ENCODE measurements around the gene UFSP1. TPM values are rescaled to one million over a fixed set of nuclear protein-coding genes. Genes with fewer than 3 reads are reported as not detected.
A peak's percentile ranks its signal among the peaks of the same experiment; 100 is the strongest.

Gene UFSP1
- total RNA-seq, 1 donor from 2014 or later, result 4.6 TPM

GRCh38 chr7:100895956-100896731, 6.6 kb upstream of the UFSP1 start:
- peak; percentile 49 for DNase-seq (ENCODE audit: low spot score)

- no peak for DNase-seq (ENCODE audit: low spot score)
Measured at GRCh38 chr7:100895701-100895955, 6.1 kb upstream of the UFSP1 start, which contains the start of gene ACHE. Gene ACHE, minus strand, starts transcription at chr7:100895888. Its CDS starts 1,656 bp downstream, at chr7:100894232.

GRCh38 chr7:100894860-100895700, 5.6 kb upstream of the UFSP1 start:
- peak; percentile 63 for DNase-seq (ENCODE audit: low spot score)

DNA sequence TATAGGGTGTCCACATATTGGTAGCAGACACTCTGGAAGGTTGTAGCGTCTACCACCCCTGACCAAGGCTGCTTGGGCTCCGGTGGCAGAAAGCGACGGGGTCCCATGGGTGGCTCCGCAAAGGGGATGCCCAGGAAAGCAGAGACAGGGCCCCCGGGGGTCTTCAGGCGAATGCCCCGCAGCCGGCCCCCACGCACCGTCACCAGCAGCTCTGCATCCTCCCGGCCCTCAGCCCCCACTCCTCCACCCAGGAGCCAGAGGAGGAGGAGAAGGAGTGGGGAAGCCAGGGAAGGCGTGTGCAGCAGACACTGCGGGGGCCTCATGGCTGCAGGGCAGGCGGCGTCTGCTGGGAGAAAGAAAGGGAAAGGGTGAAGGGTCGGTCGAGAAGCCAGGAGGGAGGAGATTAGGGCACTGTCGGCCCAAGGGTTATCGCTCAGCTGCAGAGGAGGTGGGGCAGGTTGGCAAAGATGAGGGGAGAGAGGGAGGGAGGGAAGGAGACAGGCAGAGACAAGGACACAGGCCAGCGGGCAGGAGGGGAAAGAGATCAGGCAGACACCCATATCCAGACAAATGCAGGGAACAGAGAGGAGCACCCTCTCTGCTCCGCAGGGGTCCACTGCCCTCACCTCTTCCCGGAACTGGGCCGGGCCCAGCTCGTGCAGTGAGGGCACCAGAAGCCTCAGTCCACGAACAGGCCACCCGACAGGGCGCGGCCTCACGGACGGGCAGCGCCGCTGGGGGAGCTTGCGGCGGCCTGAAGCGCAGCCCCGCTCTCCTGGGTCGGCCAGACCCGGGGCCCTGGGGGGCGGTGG, 4.6 kb upstream of the UFSP1 start:
- no peak for DNase-seq (ENCODE audit: low spot score)

DNA sequence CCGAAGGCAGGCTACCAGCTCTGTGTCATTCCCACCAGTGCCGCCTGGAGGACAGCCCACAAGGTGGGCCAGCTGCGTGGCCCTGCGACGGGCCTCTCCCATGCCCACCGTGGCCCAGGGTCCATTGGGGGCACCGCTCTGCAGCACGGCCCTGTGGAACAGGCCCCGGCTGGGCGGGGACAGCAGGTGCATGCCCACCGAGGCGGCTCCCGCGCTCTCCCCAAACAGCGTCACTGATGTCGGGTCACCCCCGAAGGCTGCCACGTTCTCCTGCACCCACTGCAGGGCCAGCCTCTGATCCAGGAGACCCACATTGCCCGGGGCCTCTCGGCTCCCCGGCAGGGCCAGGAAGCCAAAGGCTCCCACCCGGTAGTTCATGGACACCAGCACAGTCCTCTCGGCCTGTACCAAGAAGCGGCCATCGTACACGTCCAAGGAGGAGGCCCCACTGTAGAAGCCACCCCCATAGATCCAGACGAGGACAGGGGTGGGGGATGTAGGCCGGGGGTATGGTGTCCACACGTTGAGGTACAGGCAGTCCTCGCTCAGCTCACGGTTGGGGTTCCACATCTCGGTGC, 3.9 kb upstream of the UFSP1 start:
- DNase-seq (ENCODE audit: low spot score), result no peak

DNA sequence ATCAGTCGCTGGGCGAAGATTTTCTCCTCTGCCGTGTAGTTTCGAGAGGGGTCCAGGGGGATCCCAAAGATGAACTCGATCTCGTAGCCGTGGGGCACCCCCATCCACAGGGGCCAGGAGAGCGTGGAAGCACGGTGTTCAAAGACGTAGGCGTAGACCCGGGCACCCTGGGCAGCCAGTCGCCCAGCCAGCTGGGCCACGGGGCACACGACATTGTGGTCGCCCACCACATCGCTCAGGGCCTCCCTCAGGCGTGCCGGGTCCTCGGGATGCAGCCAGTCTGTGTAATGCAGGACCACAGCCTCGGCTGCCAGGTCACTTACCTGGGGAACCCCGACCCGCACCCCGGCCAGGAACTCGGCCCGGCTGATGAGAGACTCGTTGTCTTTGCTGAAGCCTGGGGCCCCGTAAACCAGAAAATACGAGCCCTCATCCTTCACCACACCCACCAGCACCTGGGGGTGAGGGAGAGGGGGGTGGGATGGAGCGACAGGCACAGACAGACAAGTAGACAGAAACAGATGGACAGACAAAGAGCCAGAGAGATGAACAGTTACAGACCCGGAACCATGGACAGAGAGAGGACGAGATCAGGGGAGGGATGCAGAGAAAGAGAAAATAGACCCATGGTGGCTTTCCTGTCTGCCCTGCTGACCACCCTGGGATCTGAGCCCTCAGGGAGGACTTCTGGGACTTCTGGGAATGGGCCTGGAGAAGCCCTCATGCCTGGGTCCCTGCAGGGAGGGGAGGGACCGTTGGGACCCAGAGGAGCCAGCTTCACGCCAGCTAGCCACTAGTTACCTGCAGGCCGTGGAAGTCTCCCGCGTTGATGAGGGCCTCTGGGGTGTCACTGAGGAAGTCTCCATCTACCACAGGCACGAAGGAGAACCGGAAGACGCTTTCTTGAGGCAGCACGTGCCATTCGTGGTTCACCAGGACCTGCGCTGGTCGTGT, 3.1 kb upstream of the UFSP1 start:
- peak; percentile 50 for DNase-seq (ENCODE audit: low spot score)

DNA sequence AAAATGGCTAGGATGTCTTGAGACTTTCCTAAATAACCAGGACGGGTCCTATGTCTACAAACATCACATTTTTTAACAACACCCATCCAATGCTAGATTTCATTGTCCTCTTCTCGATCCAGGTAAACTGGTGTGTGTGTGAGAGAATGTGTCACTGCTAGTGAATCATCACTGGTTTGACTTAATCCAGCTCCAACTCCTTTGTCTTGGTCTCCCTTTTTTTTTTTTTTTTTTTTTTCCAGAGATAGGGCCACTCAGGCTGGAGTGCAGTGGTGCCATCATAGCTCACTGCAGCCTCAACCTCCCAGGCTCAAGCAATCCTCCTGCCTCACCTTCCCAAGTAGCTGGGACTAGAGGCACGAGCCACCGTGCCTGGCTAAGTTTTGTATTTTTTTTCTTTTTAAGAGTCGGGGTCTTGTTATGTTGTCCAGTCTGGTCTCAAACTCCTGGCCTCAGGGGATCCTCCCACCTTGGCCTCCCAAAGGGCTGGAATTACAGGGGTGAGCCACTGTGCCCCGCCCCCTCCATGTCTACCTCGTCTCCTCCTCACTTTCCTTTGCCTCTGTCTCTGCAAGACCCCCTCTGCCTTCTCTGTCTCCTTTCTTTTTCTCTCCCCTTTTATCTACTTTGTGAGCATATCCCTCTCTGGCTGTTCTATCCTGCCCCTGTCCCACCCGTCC, 2.2 kb upstream of the UFSP1 start:
- no peak for DNase-seq (ENCODE audit: low spot score)

- peak; percentile 57 for DNase-seq (ENCODE audit: low spot score)
Measured at GRCh38 chr7:100890653-100891567, 1.4 kb upstream of the UFSP1 start.

DNA sequence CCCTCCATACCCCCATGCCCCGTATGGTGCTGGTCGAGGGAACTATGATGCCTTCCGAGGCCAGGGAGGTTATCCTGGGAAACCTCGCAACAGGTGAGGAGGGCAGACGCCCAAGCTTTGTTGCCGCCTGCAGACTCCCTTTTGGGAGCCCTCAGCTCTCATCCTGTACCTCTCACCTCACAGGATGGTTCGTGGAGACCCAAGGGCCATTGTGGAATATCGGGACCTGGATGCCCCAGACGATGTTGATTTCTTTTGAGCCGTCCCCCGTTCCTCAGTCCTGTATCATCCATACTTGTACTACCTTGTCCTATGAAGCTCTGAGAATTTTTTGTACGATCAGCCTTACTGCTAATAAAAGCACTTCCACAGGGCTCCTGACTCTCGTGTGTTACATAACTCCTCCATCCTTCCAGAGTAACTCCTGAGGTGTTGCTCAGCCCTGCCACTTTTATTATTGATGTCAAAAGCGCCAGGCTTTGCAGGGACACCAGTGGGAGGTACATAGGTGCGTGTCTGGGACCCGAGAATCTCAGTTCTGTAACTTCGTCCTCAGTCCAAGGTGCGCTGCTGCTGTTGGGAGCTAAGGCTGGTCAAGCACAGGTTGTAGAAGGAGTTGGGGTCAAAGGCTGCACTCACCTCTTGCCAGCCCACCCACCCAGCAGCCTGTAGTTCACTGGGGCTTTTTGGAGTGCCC, 1.1 kb downstream of the UFSP1 start:
- no peak for DNase-seq (ENCODE audit: low spot score)

DNA sequence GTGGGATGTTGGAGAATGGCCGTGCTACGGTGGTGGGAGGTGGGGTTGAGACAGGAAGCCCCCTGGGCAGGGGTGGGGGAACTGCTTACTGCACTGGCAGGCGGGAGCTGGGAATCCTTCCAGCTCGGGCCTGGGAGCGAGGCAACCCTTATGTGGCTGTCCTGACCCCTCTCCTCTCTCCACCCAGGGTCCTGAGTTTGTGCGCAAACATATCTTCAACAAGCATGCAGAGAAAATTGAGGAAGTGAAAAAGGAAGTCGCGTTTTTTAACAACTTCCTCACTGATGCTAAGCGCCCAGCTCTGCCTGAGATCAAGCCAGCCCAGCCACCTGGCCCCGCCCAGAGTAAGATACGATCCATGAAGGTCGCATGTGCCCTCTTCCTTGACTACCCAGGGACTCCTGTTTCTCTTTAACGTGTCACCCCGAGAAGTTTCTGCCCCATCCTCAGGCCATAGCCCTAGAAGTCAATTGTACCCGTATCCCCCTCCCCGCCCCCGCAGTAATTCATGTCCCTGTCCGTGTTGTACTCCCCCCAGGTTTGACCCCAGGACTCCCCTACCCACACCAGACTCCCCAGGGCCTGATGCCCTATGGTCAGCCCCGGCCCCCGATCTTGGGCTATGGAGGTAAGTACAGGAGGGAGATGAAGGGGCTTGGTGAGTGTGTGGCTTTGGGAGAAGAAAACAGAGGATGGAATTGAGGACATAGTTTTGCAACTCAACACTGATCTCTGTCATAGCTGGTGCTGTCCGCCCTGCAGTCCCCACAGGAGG, 1.8 kb downstream of the UFSP1 start:
- peak; percentile 57 for DNase-seq (ENCODE audit: low spot score)

DNA sequence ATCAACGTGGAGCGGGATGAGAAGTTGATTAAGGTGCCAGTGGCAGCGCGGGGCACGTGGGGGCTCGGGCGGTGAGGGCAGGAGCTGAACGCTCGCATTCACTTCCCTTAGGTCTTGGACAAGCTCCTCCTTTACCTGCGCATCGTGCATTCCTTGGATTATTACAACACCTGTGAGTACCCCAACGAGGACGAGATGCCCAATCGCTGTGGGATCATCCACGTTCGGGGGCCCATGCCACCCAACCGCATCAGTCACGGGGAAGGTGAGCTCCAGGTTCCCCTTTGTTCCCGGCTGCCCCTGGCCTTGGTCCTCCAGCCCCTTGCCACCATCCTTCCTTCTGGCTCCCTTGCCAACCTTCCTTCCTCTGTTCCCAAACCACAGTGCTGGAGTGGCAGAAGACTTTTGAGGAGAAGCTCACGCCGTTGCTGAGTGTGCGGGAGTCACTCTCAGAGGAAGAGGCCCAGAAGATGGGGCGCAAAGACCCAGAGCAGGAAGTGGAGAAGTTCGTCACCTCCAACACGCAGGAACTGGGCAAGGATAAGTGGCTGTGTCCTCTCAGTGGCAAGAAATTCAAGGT, 2.5 kb downstream of the UFSP1 start:
- no peak for DNase-seq (ENCODE audit: low spot score)

DNA sequence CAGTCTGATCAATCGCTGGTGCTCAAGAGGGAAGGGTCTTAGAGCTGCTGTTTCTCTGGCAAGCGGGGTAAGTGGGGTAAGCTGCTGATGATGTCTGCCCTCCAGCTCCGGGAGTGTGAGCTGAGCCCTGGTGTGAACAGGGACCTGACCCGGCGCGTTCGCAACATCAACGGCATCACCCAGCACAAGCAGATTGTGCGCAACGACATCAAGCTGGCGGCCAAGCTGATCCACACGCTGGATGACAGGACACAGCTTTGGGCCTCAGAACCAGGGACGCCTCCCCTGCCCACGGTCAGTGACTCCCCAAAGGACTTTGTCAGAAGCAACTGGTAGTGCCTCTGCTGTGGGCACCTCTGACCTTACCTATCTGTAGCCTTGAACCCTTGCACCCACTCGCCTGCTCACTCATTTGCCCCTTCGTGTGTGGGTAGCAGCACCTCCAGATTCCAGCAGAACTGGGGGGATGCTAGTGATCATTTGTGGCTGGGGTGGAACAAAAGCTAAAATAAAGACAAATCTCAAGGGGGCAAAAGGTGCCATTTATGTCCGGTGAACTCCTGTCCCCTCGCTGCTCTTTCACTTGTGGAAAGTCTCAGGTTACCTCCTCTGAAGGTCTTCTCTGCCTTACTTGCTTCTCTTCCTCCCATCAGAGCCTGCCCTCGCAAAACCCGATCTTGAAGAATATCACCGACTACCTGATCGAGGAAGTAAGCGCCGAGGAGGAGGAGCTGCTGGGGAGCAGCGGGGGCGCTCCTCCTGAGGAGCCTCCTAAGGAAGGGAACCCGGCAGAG, 3.2 kb downstream of the UFSP1 start:
- DNase-seq (ENCODE audit: low spot score), result no peak

DNA sequence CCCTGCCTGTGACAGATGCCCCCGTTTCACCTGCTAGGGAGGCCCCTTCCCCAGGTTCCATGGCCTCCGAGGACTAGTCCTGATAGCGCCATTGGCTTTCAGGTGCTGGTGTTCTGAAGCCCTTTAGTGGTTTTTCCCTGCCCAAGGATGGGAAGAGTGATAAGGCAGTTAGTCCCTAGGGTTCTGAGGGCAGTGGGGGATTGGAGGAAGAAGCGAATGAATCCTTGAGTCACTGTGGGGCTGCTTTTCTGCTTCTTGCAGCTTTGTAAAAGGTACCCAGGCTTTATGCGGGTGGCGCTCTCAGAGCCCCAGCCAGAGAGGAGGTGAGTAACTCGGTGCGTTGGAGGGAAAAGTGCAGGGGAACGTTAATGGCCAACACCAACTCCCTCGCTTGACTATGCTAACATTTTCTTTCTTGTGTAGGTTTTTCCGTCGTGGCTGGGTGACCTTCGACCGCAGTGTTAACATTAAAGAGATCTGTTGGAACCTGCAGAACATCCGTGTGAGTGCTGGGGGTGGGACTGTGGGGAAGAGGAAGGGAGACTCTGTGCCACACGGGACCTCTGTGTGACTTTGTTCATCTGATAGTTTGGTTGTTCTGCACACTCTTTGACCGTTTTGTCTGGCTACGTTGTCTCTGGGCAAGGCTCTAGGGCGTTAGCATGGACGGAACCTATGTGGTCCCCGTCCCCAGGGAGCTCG, 3.9 kb downstream of the UFSP1 start:
- DNase-seq (ENCODE audit: low spot score), result no peak

GRCh38 chr7:100884736-100885439, 4.6 kb downstream of the UFSP1 start:
- DNase-seq (ENCODE audit: low spot score), result no peak
